K562 treated with DMSO at 1 percent for 48 hours (cell line): ENCODE data around the gene ZNF662. TPM values are rescaled to one million over a fixed set of nuclear protein-coding genes. Genes with fewer than 3 reads are reported as not detected.

ENCODE experiments used
- total RNA-seq: library from RNA; unstranded; fragments of 300-600 nt; gene quantifications from 2 replicates; pipeline ENCODE4 v1.2.3, GENCODE V29; 2022; ENCODE audit warnings: low replicate concordance; ENCODE audit errors: extremely low read depth

Gene ZNF662
- not detected in 2 replicates for total RNA-seq

GRCh38 chr3:42906070-42906847 is at the start of gene ZNF662:
TSS of gene ZNF662 (plus strand) at chr3:42906142. CDS start at chr3:42908115, 1,973 bp downstream.

GRCh38 chr3:42875325-42876151 is 30.4 kb upstream of the ZNF662 start, which contains the start of gene CYP8B1:
TSS of gene CYP8B1 (minus strand) at chr3:42875879. CDS start at chr3:42875816, 63 bp downstream.

Other genes starting within 250 kb of the ZNF662 start
- not detected in 2 replicates for gene KLHL40, start 220.6 kb upstream of the ZNF662 start, total RNA-seq
- gene HHATL, start 203.3 kb upstream of the ZNF662 start, total RNA-seq: not detected in 2 replicates
- not detected in 2 replicates for gene CCDC13, start 132.9 kb upstream of the ZNF662 start, total RNA-seq
- not detected in 2 replicates for gene HIGD1A, start 101.7 kb upstream of the ZNF662 start, total RNA-seq
- gene ACKR2, start 96.7 kb upstream of the ZNF662 start, total RNA-seq: not detected in 2 replicates
- gene CYP8B1, start 30.3 kb upstream of the ZNF662 start, total RNA-seq: not detected in 2 replicates
- gene GASK1A, start 73.2 kb downstream of the ZNF662 start, total RNA-seq: not detected in 2 replicates
- gene POMGNT2, start 199.9 kb downstream of the ZNF662 start, total RNA-seq: not detected in 2 replicates